ENCODE data around the gene CDK4.

The CDK4 gene

GRCh38 chr12:57771236-57771872, 19.2 kb upstream of the CDK4 start:
- TF ChIP-seq CTCF (IDR thresholded peaks at IDR 0.05): no peak

GRCh38 chr12:57770734-57771133, 18.6 kb upstream of the CDK4 start:
- TF ChIP-seq CTCF (IDR thresholded peaks at IDR 0.05): no peak

- TF ChIP-seq CTCF (IDR thresholded peaks at IDR 0.05): no peak
These were observed 17.5 kb upstream of the CDK4 start for GRCh38 chr12:57769594-57769993.

- no peak for TF ChIP-seq CTCF (IDR thresholded peaks at IDR 0.05)
These were observed 15.8 kb upstream of the CDK4 start for GRCh38 chr12:57767876-57768275.

- no peak for TF ChIP-seq CTCF (IDR thresholded peaks at IDR 0.05)
These were observed 15.2 kb upstream of the CDK4 start for GRCh38 chr12:57767305-57767698.

GRCh38 chr12:57766464-57767304, 14.6 kb upstream of the CDK4 start, which contains the start of gene CYP27B1:
Gene CYP27B1 (minus strand): TSS chr12:57767078. CDS start chr12:57767041, 37 bp downstream.
- no peak for TF ChIP-seq CTCF (IDR thresholded peaks at IDR 0.05)

- TF ChIP-seq CTCF (IDR thresholded peaks at IDR 0.05): no peak
These were observed 13.8 kb upstream of the CDK4 start for GRCh38 chr12:57765698-57766463.
